Pancreas (tissue), 10 donors: ENCODE measurements around the gene SMCO2. TPM values are rescaled to one million over a fixed set of nuclear protein-coding genes. Genes with fewer than 3 reads are reported as not detected.

Experiments
- ATAC-seq, 4 donors: fragments of 200-7000 bp; cut with Tn5 transposase; one replicate each; pipeline versions ENCODE4 v1.8.0 to v1.9.1; 2020; ENCODE audit warnings: mild to moderate bottlenecking in 4 of 4, moderate library complexity in 4 of 4
- DNase-seq, 6 donors: peaks; one replicate each; pipeline ENCODE4 v3.0.0-alpha.2; 2020
- FAIRE-seq: peaks from 2 replicates; lab custom pipeline; 2012; peaks lifted over from hg19 to GRCh38; lab: Jason Lieb, UNC
- H3K27ac ChIP-seq, 4 donors: fragments of 200-600 bp; sonication (generic); 1 replicate in 3 of 4; 2 replicates in 1 of 4; pipeline versions ENCODE4 v1.5.0 to v1.8.0; 2020
- H3K27me3 ChIP-seq, 4 donors: fragments of 200-600 bp; one replicate each; pipeline ENCODE4 v1.8.0; 2021
- H3K36me3 ChIP-seq, 3 donors: fragments of 200-600 bp; sonication (generic) in 1 of 3; one replicate each; pipeline versions ENCODE4 v1.5.0 to v1.8.0; 2020 to 2021
- H3K4me1 ChIP-seq, 3 donors: fragments of 200-600 bp; one replicate each; pipeline ENCODE4 v1.8.0; 2021
- H3K4me3 ChIP-seq, 4 donors: fragments of 200-600 bp; sonication (generic) in 2 of 4; one replicate each; pipeline versions ENCODE4 v1.5.0 to v1.8.0; 2020 to 2021
- H3K9me3 ChIP-seq, 4 donors: fragments of 200-600 bp; one replicate each; pipeline ENCODE4 v1.8.0; 2021
- CTCF ChIP-seq, 4 donors: fragments of 200-600 bp; sonication (generic) in 3 of 4; IDR thresholded peaks; one replicate each; pipeline versions ENCODE4 v1.5.0 to v1.8.0; 2021; ENCODE audit warnings: antibody characterized with exemption in 4 of 4
- WGBS, 2 donors: extraction: QIAGEN DNeasy Blood & Tissue Kit; methylation state at CpG; one replicate each; pipeline ENCODE4 v1.1.7; 2013; 5-methylcytosine and 5-hydroxymethylcytosine counted together
- intact Hi-C, 3 donors: fragments of 100-400 bp; cut with DNase I; formaldehyde crosslinking; loops; one replicate each; pipeline versions ENCODE4 v1.11.1 to v1.14.2; 2022
- polyA plus RNA-seq, 2 donors: library from polyadenylated mRNA; stranded (reverse); fragments of 200-250 nt; gene quantifications; one replicate each; pipeline ENCODE4 v1.2.3, GENCODE V29; 2013
- total RNA-seq, 6 donors: library from RNA; stranded (reverse); fragmentation: NEBNext Ultra II Directional in 4 of 6; extraction: Animal tissue kit (Norgen Biotek cat#: 25700) in 4 of 6; gene quantifications; one replicate each; pipeline versions ENCODE4 v1.2.1 to v1.2.4, GENCODE V29; 2021 to 2023
- donor health status: healthy with polysubstance abuse.
- donor health status: DM: no; HTN: no; CAD: no; lungs with moderate emphysema.
- donor health status: DM: no; HTN: no; CAD: no.
- donor health status: control.
- donor health status: control.
- donor health status: Bipolar disorder and iron deficiency.
- donor health status: DM: yes; HTN: yes; CAD: no.
- donor health status: DM: no; HTN: no; CAD: no.
- donor health status: DM: no; HTN: no; CAD: no.
- donor health status: DM: yes; HTN: yes; CAD: no.

Gene SMCO2
- total and polyA plus RNA-seq, 8 donors = 0.28 to 0.50 (median 0.35) TPM; not detected in 5

- 33 to 42% methylated on average over 6 of the region's 6 CpGs for WGBS, 2 donors
- ATAC-seq = no peak
- H3K27ac ChIP-seq = no peak overlapping the region
- no peaks in the 10 kb centered on the region for H3K27me3 ChIP-seq
- H3K4me3 ChIP-seq = no peak overlapping the region
- no peaks in the 10 kb centered on the region for H3K9me3 ChIP-seq
- no peak for TF ChIP-seq CTCF (IDR thresholded peaks at IDR 0.05)
- no peaks in the 10 kb centered on the region for H3K36me3 ChIP-seq
- no peaks in the 10 kb centered on the region for H3K4me1 ChIP-seq
- intact Hi-C loops = no loop called here
- FAIRE-seq = no peak
- DNase-seq = no peak
Observed at GRCh38 chr12:27451036-27451825, 4.7 kb downstream of the SMCO2 start.

GRCh38 chr12:27453421-27453820, 6.9 kb downstream of the SMCO2 start:
- Histone ChIP-seq H3K4me1 (no peaks in the 10 kb centered on the region), H3K9me3 (no peaks in the 10 kb centered on the region), H3K36me3 (no peaks in the 10 kb centered on the region), H3K27me3 (no peaks in the 10 kb centered on the region), H3K4me3 (no peak overlapping the region), H3K27ac (no peak overlapping the region)
- no peak for FAIRE-seq
- no peak for ATAC-seq
- intact Hi-C loops = no loop called here
- 71 to 81% methylated on average over 2 of the region's 2 CpGs for WGBS, 2 donors
- no peak for DNase-seq
- TF ChIP-seq CTCF (IDR thresholded peaks at IDR 0.05) = no peak

- intact Hi-C loops = no loop called here
- no peaks in the 10 kb centered on the region for H3K9me3 ChIP-seq
- 95 to 97% methylated on average over 3 of the region's 3 CpGs for WGBS, 2 donors
- H3K27me3 ChIP-seq = no peaks in the 10 kb centered on the region
- H3K27ac ChIP-seq = no peak overlapping the region
- TF ChIP-seq CTCF (IDR thresholded peaks at IDR 0.05) = no peak
- ATAC-seq (no peak), FAIRE-seq (no peak), DNase-seq (no peak)
- H3K4me3 ChIP-seq = no peak overlapping the region
- H3K4me1 ChIP-seq = no peaks in the 10 kb centered on the region
- no peaks in the 10 kb centered on the region for H3K36me3 ChIP-seq
Observed at GRCh38 chr12:27455589-27455988, 9.1 kb downstream of the SMCO2 start.

GRCh38 chr12:27456618-27457017, 10.1 kb downstream of the SMCO2 start:
- DNase-seq (peak in 3 of 6 donors; percentile 17 to 36 (median 32)), ATAC-seq (peak; percentile 60 to 78 (median 71)), FAIRE-seq (no peak)

More at GRCh38 chr12:27456618-27457017, 10.1 kb downstream of the SMCO2 start:
- H3K9me3 ChIP-seq = no peaks in the 10 kb centered on the region
- H3K4me3 ChIP-seq = no peak overlapping the region
- H3K27ac ChIP-seq = peak overlapping the region in 1 of 4 donors; percentile 2
- WGBS, 2 donors = 48 to 69% methylated on average over 3 of the region's 3 CpGs
- TF ChIP-seq CTCF (IDR thresholded peaks at IDR 0.05) = no peak
- H3K36me3 ChIP-seq = no peaks in the 10 kb centered on the region
- no peaks in the 10 kb centered on the region for H3K4me1 ChIP-seq
- H3K27me3 ChIP-seq = no peaks in the 10 kb centered on the region
- intact Hi-C loops = no loop called here
